Bronchial epithelial cell (primary cell): ENCODE data around the gene UBE2I. TPM values are rescaled to one million over a fixed set of nuclear protein-coding genes. Genes with fewer than 3 reads are reported as not detected.

Experiments
- DNase-seq: peaks from one replicate; pipeline ENCODE4 v3.0.0-alpha.2; 2010; ENCODE audit warnings: low read depth
- FAIRE-seq: peaks from 2 replicates; lab custom pipeline; 2011; peaks lifted over from hg19 to GRCh38; lab: Jason Lieb, UNC
- H3K27me3 ChIP-seq: 2 replicates; pipeline ENCODE4 v1.5.1; 2011; ENCODE audit warnings: low read length; ENCODE audit not compliant: control insufficient read depth, insufficient read depth
- H3K36me3 ChIP-seq: 2 replicates; pipeline ENCODE4 v1.5.1; 2011; ENCODE audit warnings: low read length; ENCODE audit not compliant: control insufficient read depth, insufficient read depth
- H3K4me3 ChIP-seq: 2 replicates; pipeline ENCODE4 v1.5.1; 2011; ENCODE audit warnings: mild to moderate bottlenecking, low read depth, low read length, control low read depth
- CTCF ChIP-seq: IDR thresholded peaks from 2 replicates; pipeline ENCODE4 v1.5.1; 2011; ENCODE audit warnings: mild to moderate bottlenecking, moderate library complexity, low read length, control low read depth, inconsistent platforms; ENCODE audit not compliant: insufficient read depth, severe bottlenecking
- total RNA-seq: library from RNA; depleted of rRNA; stranded (reverse); fragments of >200 nt; gene quantifications from 2 replicates; pipeline ENCODE4 v1.2.1, GENCODE V29; 2014

The UBE2I gene
- total RNA-seq, 1 donor from 2014 or later: 49.8 TPM

GRCh38 chr16:1367486-1368174, 58.2 kb downstream of the UBE2I start:
- Histone ChIP-seq H3K36me3 (peaks cover 10% of the 10 kb centered on the region), H3K27me3 (no peaks in the 10 kb centered on the region), H3K4me3 (no peak overlapping the region)
- FAIRE-seq (no peak), DNase-seq (no peak)
- no peak for TF ChIP-seq CTCF

GRCh38 chr16:1371054-1371978, 61.9 kb downstream of the UBE2I start:
- no peak for DNase-seq
- Histone ChIP-seq H3K36me3 (peaks cover 3% of the 10 kb centered on the region), H3K27me3 (no peaks in the 10 kb centered on the region), H3K4me3 (no peak overlapping the region)
- no peak for FAIRE-seq
- no peak for TF ChIP-seq CTCF

- Histone ChIP-seq H3K36me3 (peaks cover 2% of the 10 kb centered on the region), H3K4me3 (no peak overlapping the region), H3K27me3 (no peaks in the 10 kb centered on the region)
- no peak for FAIRE-seq
- TF ChIP-seq CTCF: no peak
- DNase-seq: no peak
Observed at GRCh38 chr16:1372292-1372950, 63.0 kb downstream of the UBE2I start.

- DNase-seq (no peak), FAIRE-seq (no peak)
- H3K36me3 ChIP-seq: peaks cover 2% of the 10 kb centered on the region
- H3K4me3 ChIP-seq: no peak overlapping the region
- no peak for TF ChIP-seq CTCF
- no peaks in the 10 kb centered on the region for H3K27me3 ChIP-seq
Observed at GRCh38 chr16:1374418-1375297, 65.2 kb downstream of the UBE2I start.

GRCh38 chr16:1375298-1375640, 65.8 kb downstream of the UBE2I start:
- Histone ChIP-seq H3K36me3 (peaks cover 2% of the 10 kb centered on the region), H3K4me3 (no peak overlapping the region), H3K27me3 (no peaks in the 10 kb centered on the region)
- FAIRE-seq (no peak), DNase-seq (no peak)
- no peak for TF ChIP-seq CTCF
